A673 (cell line): ENCODE measurements around the gene TRIM61. TPM values are rescaled to one million over a fixed set of nuclear protein-coding genes. Genes with fewer than 3 reads are reported as not detected.

Source experiments
- BruUV-seq: library from RNA; stranded (reverse); fragments of 400-500 nt; replicated peaks from 2 replicates; lab custom pipeline; 2021; lab: Mats Ljungman, UMichigan
- CTCF ChIA-PET: fragments of 300-600 bp; sonication (Branson Sonifier 250); formaldehyde crosslinking; loops from one replicate; lab custom pipeline; 2022; ENCODE audit warnings: antibody characterized with exemption; lab: Charles Lee
- POLR2A ChIA-PET: fragments of 300-600 bp; sonication (Branson Sonifier 250); formaldehyde crosslinking; loops from one replicate; lab custom pipeline; 2022; ENCODE audit warnings: antibody characterized with exemption; ENCODE audit not compliant: low non-redundant PET; lab: Charles Lee
- DNase-seq: peaks from one replicate; pipeline ENCODE4 v3.0.0-alpha.2; 2015; ENCODE audit warnings: low spot score
- H3K27ac ChIP-seq: fragments of 200-600 bp; sonication (generic); 2 replicates; pipeline ENCODE4 v1.5.1; 2016; ENCODE audit warnings: mixed run types, low read depth, mild to moderate bottlenecking, mixed read lengths, antibody characterized with exemption, low read length; ENCODE audit not compliant: poor library complexity, severe bottlenecking
- H3K27me3 ChIP-seq: fragments of 200-600 bp; sonication (generic); replicated peaks from 2 replicates; pipeline ENCODE4 v1.6.1; 2017; ENCODE audit warnings: mixed run types, low read depth, mild to moderate bottlenecking, mixed read lengths, antibody characterized with exemption, low read length; ENCODE audit not compliant: insufficient read depth, poor library complexity
- H3K36me3 ChIP-seq: fragments of 200-600 bp; sonication (generic); 2 replicates; pipeline ENCODE4 v1.6.1; 2016; ENCODE audit warnings: mixed run types, mild to moderate bottlenecking, mixed read lengths, antibody characterized with exemption, low read length; ENCODE audit not compliant: insufficient read depth, poor library complexity, severe bottlenecking
- H3K4me1 ChIP-seq: fragments of 200-600 bp; sonication (generic); 2 replicates; pipeline ENCODE4 v1.6.1; 2017; ENCODE audit warnings: mixed run types, mild to moderate bottlenecking, mixed read lengths, antibody characterized with exemption, low read length; ENCODE audit not compliant: insufficient read depth, poor library complexity, severe bottlenecking
- H3K4me3 ChIP-seq: fragments of 200-600 bp; sonication (generic); 2 replicates; pipeline ENCODE4 v1.5.1; 2016; ENCODE audit warnings: low read depth, mixed run types, mild to moderate bottlenecking, mixed read lengths, low read length; ENCODE audit not compliant: poor library complexity, severe bottlenecking
- H3K9me3 ChIP-seq: fragments of 200-600 bp; sonication (generic); 2 replicates; pipeline ENCODE4 v1.6.1; 2016; ENCODE audit warnings: mixed run types, low read depth, mild to moderate bottlenecking, mixed read lengths, antibody characterized with exemption, low read length; ENCODE audit not compliant: poor library complexity, severe bottlenecking
- EZH2 ChIP-seq: fragments of 200-600 bp; sonication (generic); IDR thresholded peaks from 2 replicates; pipeline ENCODE4 v1.6.1; 2017; ENCODE audit warnings: borderline replicate concordance, low read depth, mild to moderate bottlenecking, mixed read lengths, antibody characterized with exemption, low read length; ENCODE audit not compliant: poor library complexity, severe bottlenecking
- intact Hi-C: fragments of 100-400 bp; cut with micrococcal nuclease; formaldehyde crosslinking; loops from one replicate; pipeline ENCODE4 v1.10.0; 2022; ENCODE audit not compliant: unreplicated experiment
- total RNA-seq: library from RNA; stranded (reverse); gene quantifications from 2 replicates; pipeline ENCODE4 v1.2.3, GENCODE V29; 2021
- TF ChIP-seq, protein P1 (sequence below): fragments of 300-800, 200-600 bp; sonication (generic); conservative IDR thresholded peaks from 2 replicates; pipeline ENCODE4 v1.5.1; 2017; ENCODE audit warnings: low read depth, mild to moderate bottlenecking, antibody characterized with exemption, low read length, moderate library complexity, mixed read lengths

TRIM61 gene
- total RNA-seq, 1 experiment from 2014 or later, result 4.1 TPM

DNA sequence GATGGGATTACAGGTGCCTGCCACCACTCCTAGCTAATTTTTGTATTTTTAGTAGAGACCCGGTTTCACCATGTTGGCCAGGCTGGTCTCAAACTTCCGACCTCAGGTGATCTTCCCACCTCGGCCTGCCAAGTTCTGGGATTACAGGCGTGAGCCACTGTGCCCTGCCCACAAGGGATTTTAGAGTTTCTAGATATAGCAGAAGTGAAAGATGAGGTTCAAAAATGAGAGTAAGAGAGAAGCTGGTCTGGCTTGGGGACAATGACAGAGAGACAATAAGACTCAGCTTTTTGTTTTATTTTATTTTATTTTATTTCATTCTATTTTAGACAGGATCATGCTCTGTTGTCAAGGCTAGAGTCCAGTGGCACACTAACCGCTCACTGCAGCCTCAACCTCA is 30.6 kb downstream of the TRIM61 start:
- Histone ChIP-seq H3K27me3 (no peaks in the 10 kb centered on the region), H3K27ac (no peak overlapping the region), H3K4me3 (no peak overlapping the region), H3K4me1 (no peaks in the 10 kb centered on the region), H3K9me3 (no peaks in the 10 kb centered on the region), H3K36me3 (no peaks in the 10 kb centered on the region)
- DNase-seq, result no peak
- ChIA-PET CTCF (no interaction called here), POLR2A (interaction anchor here (0.7 kb wide), 1 partner anchor 62 kb away, joined by 3 read pairs; no protein-coding TSS in a partner anchor)
- intact Hi-C loops, result no loop called here
- TF ChIP-seq EZH2, result no peak
- TF ChIP-seq, protein P1, sequence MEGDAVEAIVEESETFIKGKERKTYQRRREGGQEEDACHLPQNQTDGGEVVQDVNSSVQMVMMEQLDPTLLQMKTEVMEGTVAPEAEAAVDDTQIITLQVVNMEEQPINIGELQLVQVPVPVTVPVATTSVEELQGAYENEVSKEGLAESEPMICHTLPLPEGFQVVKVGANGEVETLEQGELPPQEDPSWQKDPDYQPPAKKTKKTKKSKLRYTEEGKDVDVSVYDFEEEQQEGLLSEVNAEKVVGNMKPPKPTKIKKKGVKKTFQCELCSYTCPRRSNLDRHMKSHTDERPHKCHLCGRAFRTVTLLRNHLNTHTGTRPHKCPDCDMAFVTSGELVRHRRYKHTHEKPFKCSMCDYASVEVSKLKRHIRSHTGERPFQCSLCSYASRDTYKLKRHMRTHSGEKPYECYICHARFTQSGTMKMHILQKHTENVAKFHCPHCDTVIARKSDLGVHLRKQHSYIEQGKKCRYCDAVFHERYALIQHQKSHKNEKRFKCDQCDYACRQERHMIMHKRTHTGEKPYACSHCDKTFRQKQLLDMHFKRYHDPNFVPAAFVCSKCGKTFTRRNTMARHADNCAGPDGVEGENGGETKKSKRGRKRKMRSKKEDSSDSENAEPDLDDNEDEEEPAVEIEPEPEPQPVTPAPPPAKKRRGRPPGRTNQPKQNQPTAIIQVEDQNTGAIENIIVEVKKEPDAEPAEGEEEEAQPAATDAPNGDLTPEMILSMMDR, result no peak
- no TSS peak for BruUV-seq

GRCh38 chr4:164945146-164945545 is 32.3 kb downstream of the TRIM61 start:
- Histone ChIP-seq H3K4me1 (no peaks in the 10 kb centered on the region), H3K9me3 (no peaks in the 10 kb centered on the region), H3K27me3 (no peaks in the 10 kb centered on the region), H3K4me3 (no peak overlapping the region), H3K36me3 (no peaks in the 10 kb centered on the region), H3K27ac (no peak overlapping the region)
- ChIA-PET CTCF (no interaction called here), POLR2A (no interaction called here)
- BruUV-seq, result no TSS peak
- TF ChIP-seq EZH2, result no peak
- TF ChIP-seq, protein P1, result no peak
- intact Hi-C loops, result no loop called here
- no peak for DNase-seq

- Histone ChIP-seq H3K36me3 (no peaks in the 10 kb centered on the region), H3K4me1 (no peaks in the 10 kb centered on the region), H3K4me3 (no peak overlapping the region), H3K27me3 (no peaks in the 10 kb centered on the region), H3K27ac (no peak overlapping the region), H3K9me3 (no peaks in the 10 kb centered on the region)
- ChIA-PET POLR2A (no interaction called here), CTCF (no interaction called here)
- BruUV-seq, result no TSS peak
- TF ChIP-seq, protein P1, result no peak
- no peak for TF ChIP-seq EZH2
- DNase-seq, result no peak
- intact Hi-C loops, result no loop called here
Observed at GRCh38 chr4:164943192-164943591, 34.3 kb downstream of the TRIM61 start.
